Measurements from ENCODE around the gene CCSER1. TPM values are rescaled to one million over a fixed set of nuclear protein-coding genes. Genes with fewer than 3 reads are reported as not detected.

CCSER1 gene
- total and polyA plus RNA-seq, 8 donors, result 2.0 to 9.0 (median 4.2) TPM

- ATAC-seq, result no peak
- Histone ChIP-seq H3K4me3 (no peak overlapping the region), H3K27me3 (no peaks in the 10 kb centered on the region), H3K27ac (no peak overlapping the region), H3K36me3 (no peaks in the 10 kb centered on the region), H3K4me1 (no peaks in the 10 kb centered on the region), H3K9me3 (peaks cover 0 to 4% of the 10 kb centered on the region in 2 donors)
- no peak for DNase-seq
- intact Hi-C loops (cut with DNase I), result no loop called here
- TF ChIP-seq, protein P1, sequence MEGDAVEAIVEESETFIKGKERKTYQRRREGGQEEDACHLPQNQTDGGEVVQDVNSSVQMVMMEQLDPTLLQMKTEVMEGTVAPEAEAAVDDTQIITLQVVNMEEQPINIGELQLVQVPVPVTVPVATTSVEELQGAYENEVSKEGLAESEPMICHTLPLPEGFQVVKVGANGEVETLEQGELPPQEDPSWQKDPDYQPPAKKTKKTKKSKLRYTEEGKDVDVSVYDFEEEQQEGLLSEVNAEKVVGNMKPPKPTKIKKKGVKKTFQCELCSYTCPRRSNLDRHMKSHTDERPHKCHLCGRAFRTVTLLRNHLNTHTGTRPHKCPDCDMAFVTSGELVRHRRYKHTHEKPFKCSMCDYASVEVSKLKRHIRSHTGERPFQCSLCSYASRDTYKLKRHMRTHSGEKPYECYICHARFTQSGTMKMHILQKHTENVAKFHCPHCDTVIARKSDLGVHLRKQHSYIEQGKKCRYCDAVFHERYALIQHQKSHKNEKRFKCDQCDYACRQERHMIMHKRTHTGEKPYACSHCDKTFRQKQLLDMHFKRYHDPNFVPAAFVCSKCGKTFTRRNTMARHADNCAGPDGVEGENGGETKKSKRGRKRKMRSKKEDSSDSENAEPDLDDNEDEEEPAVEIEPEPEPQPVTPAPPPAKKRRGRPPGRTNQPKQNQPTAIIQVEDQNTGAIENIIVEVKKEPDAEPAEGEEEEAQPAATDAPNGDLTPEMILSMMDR (IDR thresholded peaks at IDR 0.05), result no peak
These were observed 1375.2 kb downstream of the CCSER1 start for GRCh38 chr4:91502365-91502764.

DNA sequence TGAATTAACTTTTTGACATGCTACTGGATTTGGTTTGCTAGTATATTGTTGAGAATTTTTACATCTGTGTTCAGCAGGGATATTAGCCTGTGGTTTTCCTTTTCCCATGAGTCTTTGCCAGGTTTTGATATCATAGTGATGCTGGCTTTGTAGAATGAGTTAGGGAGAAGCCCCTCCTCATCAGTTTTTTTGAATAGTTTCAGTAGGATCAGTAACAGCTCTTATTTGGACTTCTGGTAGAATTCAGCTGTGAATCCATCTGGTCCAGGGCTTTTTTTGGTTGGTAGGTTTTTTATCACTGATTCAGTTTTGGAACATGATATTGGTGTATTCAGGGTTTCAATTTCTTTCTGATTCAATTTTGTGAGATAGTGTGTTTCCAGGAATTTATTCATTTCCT is 1386.1 kb downstream of the CCSER1 start:
- TF ChIP-seq, protein P1 (IDR thresholded peaks at IDR 0.05), result no peak
- no peaks in the 10 kb centered on the region for H3K36me3 ChIP-seq
- no peak for DNase-seq
- H3K4me3 ChIP-seq, result no peak overlapping the region
- peaks cover 0 to 61% of the 10 kb centered on the region in 2 donors for H3K9me3 ChIP-seq
- no peaks in the 10 kb centered on the region for H3K27me3 ChIP-seq
- H3K4me1 ChIP-seq, result no peaks in the 10 kb centered on the region
- no peak overlapping the region for H3K27ac ChIP-seq
- intact Hi-C loops (cut with DNase I), result no loop called here
- ATAC-seq, result no peak

- H3K4me1 ChIP-seq, result no peaks in the 10 kb centered on the region
- H3K36me3 ChIP-seq, result no peaks in the 10 kb centered on the region
- no peaks in the 10 kb centered on the region for H3K27me3 ChIP-seq
- no peak for DNase-seq
- H3K9me3 ChIP-seq, result peaks cover 0 to 58% of the 10 kb centered on the region in 2 donors
- H3K27ac ChIP-seq, result no peak overlapping the region
- intact Hi-C loops (cut with DNase I), result no loop called here
- TF ChIP-seq, protein P1 (IDR thresholded peaks at IDR 0.05), result no peak
- H3K4me3 ChIP-seq, result no peak overlapping the region
- no peak for ATAC-seq
These were observed 1392.0 kb downstream of the CCSER1 start for GRCh38 chr4:91519155-91519554.

- intact Hi-C loops (cut with DNase I), result no loop called here
- TF ChIP-seq, protein P1 (IDR thresholded peaks at IDR 0.05), result no peak
These were observed 1398.4 kb downstream of the CCSER1 start for GRCh38 chr4:91525621-91526020.

DNA sequence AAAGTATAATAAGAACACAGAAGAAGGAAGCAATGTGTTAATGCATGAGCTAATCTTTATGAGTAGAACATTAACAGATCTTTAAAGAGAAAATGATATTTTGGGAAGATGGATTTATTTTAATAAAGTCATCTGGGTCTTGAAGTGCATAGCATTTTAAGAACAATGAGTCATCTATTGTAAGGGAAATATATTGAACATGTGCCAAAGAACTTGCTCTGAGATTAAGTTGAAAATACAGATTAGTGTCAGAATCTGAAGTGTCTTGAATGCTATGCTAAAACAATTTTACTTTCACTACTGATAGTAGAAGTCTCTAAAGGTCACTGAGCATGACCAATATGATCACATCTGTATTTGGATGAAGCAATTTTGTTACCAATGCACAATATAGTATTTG is 1399.9 kb downstream of the CCSER1 start:
- no peak overlapping the region for H3K27ac ChIP-seq
- no peak overlapping the region for H3K4me3 ChIP-seq
- H3K36me3 ChIP-seq, result no peaks in the 10 kb centered on the region
- no peaks in the 10 kb centered on the region for H3K4me1 ChIP-seq
- H3K9me3 ChIP-seq, result peaks cover 0 to 8% of the 10 kb centered on the region in 2 donors
- ATAC-seq (no peak), DNase-seq (no peak)
- intact Hi-C loops (cut with DNase I), result no loop called here
- TF ChIP-seq, protein P1 (IDR thresholded peaks at IDR 0.05), result no peak
- no peaks in the 10 kb centered on the region for H3K27me3 ChIP-seq

More at GRCh38 chr4:91525621-91526020, 1398.4 kb downstream of the CCSER1 start:
- H3K27me3 ChIP-seq, result no peaks in the 10 kb centered on the region
- no peak overlapping the region for H3K27ac ChIP-seq
- ATAC-seq, result no peak
- no peak for DNase-seq
- peaks cover 0 to 20% of the 10 kb centered on the region in 2 donors for H3K9me3 ChIP-seq
- no peaks in the 10 kb centered on the region for H3K4me1 ChIP-seq
- H3K36me3 ChIP-seq, result no peaks in the 10 kb centered on the region
- no peak overlapping the region for H3K4me3 ChIP-seq
